ENCODE data around the gene WWOX.

WWOX gene

GRCh38 chr16:78407191-78407590 is 307.7 kb downstream of the WWOX start:
- no peak for DNase-seq

GRCh38 chr16:78413651-78414050 is 314.2 kb downstream of the WWOX start:
- DNase-seq = no peak

GRCh38 chr16:78415013-78415412 is 315.6 kb downstream of the WWOX start:
- no peak for DNase-seq

GRCh38 chr16:78415669-78416068 is 316.2 kb downstream of the WWOX start:
- DNase-seq = no peak

GRCh38 chr16:78416400-78416799 is 316.9 kb downstream of the WWOX start:
- DNase-seq = no peak

- DNase-seq = no peak
Observed at GRCh38 chr16:78421181-78421708, 321.8 kb downstream of the WWOX start.

- no peak for DNase-seq
Observed at GRCh38 chr16:78425281-78425680, 325.8 kb downstream of the WWOX start.

GRCh38 chr16:78425891-78426510 is 326.5 kb downstream of the WWOX start:
- DNase-seq = no peak

GRCh38 chr16:78428193-78428592 is 328.7 kb downstream of the WWOX start:
- no peak for DNase-seq

GRCh38 chr16:78430281-78430680 is 330.8 kb downstream of the WWOX start:
- no peak for DNase-seq

- no peak for DNase-seq
Observed at GRCh38 chr16:78431004-78431670, 331.7 kb downstream of the WWOX start.

GRCh38 chr16:78431701-78432100 is 332.2 kb downstream of the WWOX start:
- DNase-seq = no peak

- DNase-seq = no peak
Observed at GRCh38 chr16:78432451-78432850, 333.0 kb downstream of the WWOX start.

- no peak for DNase-seq
Observed at GRCh38 chr16:78433116-78433515, 333.7 kb downstream of the WWOX start.

GRCh38 chr16:78434401-78434800 is 334.9 kb downstream of the WWOX start:
- DNase-seq = no peak

GRCh38 chr16:78435260-78435659 is 335.8 kb downstream of the WWOX start:
- DNase-seq = no peak

GRCh38 chr16:78436023-78436422 is 336.6 kb downstream of the WWOX start:
- no peak for DNase-seq

GRCh38 chr16:78436846-78437245 is 337.4 kb downstream of the WWOX start:
- no peak for DNase-seq

GRCh38 chr16:78437352-78437968 is 338.0 kb downstream of the WWOX start:
- peak in 1 of 2 experiments; percentile 25 for DNase-seq

GRCh38 chr16:78438219-78438618 is 338.8 kb downstream of the WWOX start:
- no peak for DNase-seq

- DNase-seq = no peak
Observed at GRCh38 chr16:78438632-78439031, 339.2 kb downstream of the WWOX start.

GRCh38 chr16:78439646-78440045 is 340.2 kb downstream of the WWOX start:
- DNase-seq = no peak

GRCh38 chr16:78441298-78441697 is 341.8 kb downstream of the WWOX start:
- no peak for DNase-seq
